ENCODE results near the gene ALAD. TPM values are rescaled to one million over a fixed set of nuclear protein-coding genes. Genes with fewer than 3 reads are reported as not detected.

Gene ALAD
- total and polyA plus RNA-seq, 2 of the 8 experiments (the other 6 are each of a cell fraction or from before 2014, with no cell fraction given) = 8.2 to 15.3 TPM

DNA sequence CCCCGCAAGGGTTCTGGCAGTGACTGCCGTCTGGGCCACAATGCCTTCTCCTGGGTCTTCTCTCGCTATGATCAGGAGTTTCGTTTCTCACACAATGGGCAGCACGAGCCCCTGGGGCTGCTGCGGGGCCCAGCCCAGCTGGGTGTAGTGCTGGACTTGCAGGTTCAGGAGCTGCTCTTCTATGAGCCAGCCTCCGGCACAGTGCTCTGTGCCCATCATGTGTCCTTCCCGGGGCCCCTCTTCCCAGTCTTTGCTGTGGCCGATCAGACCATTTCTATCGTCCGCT is 31.3 kb downstream of the ALAD start:
- POLR2A ChIA-PET (ENCODE audit: partially characterized antibody) = interaction anchor here (1.5 to 2.8 kb wide), 2 partner anchors 19 to 40 kb away, joined by 6 to 11 read pairs; partner anchors contain the start of genes BSPRY, C9orf43 and POLE3
- no peak overlapping the region for H4K91ac ChIP-seq (replicated peaks; ENCODE audit: insufficient read length, low read length)
- TF ChIP-seq TAF7 (optimal IDR thresholded peaks at IDR 0.05; ENCODE audit: borderline replicate concordance, low read depth, low read length) (no peak), NRF1 (IDR thresholded peaks at IDR 0.05; ENCODE audit: low read depth, low read length) (no peak), POLR2AphosphoS5 (IDR thresholded peaks at IDR 0.05; ENCODE audit: low read depth, low read length) (no peak), BCL11A (IDR thresholded peaks at IDR 0.05; ENCODE audit: low read depth in 2 of 2, low read length in 2 of 2) (no peak), EZH2 (IDR thresholded peaks at IDR 0.05; ENCODE audit: low read depth, low read length, severe bottlenecking) (no peak), POU5F1 (IDR thresholded peaks at IDR 0.05; ENCODE audit: low read depth, low read length) (no peak), MAFK (IDR thresholded peaks at IDR 0.05; ENCODE audit: low read depth, low read length) (no peak), CHD1 (IDR thresholded peaks at IDR 0.05; ENCODE audit: low read depth, low read length) (no peak)
- TF ChIP-seq, protein P1, sequence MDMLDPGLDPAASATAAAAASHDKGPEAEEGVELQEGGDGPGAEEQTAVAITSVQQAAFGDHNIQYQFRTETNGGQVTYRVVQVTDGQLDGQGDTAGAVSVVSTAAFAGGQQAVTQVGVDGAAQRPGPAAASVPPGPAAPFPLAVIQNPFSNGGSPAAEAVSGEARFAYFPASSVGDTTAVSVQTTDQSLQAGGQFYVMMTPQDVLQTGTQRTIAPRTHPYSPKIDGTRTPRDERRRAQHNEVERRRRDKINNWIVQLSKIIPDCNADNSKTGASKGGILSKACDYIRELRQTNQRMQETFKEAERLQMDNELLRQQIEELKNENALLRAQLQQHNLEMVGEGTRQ (IDR thresholded peaks at IDR 0.05; ENCODE audit: low read length) = no peak
- TF ChIP-seq, protein P2, sequence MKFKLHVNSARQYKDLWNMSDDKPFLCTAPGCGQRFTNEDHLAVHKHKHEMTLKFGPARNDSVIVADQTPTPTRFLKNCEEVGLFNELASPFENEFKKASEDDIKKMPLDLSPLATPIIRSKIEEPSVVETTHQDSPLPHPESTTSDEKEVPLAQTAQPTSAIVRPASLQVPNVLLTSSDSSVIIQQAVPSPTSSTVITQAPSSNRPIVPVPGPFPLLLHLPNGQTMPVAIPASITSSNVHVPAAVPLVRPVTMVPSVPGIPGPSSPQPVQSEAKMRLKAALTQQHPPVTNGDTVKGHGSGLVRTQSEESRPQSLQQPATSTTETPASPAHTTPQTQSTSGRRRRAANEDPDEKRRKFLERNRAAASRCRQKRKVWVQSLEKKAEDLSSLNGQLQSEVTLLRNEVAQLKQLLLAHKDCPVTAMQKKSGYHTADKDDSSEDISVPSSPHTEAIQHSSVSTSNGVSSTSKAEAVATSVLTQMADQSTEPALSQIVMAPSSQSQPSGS (IDR thresholded peaks at IDR 0.05; ENCODE audit: low read length) = no peak
- TF ChIP-seq, protein P3, sequence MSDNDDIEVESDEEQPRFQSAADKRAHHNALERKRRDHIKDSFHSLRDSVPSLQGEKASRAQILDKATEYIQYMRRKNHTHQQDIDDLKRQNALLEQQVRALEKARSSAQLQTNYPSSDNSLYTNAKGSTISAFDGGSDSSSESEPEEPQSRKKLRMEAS (IDR thresholded peaks at IDR 0.05) = no peak

More for the DNA sequence above, 31.3 kb downstream of the ALAD start:
- no peak overlapping the region for H2AFZ ChIP-seq (ENCODE audit: low read length)
- H2BK12ac ChIP-seq (ENCODE audit: low read depth, low read length) = no peak overlapping the region
- no peak overlapping the region for H3K9ac ChIP-seq (replicated peaks in 1 of 4; ENCODE audit: extremely low read depth in 1 of 4, low read depth in 3 of 4, low read length in 3 of 4)
- no peak overlapping the region for H3K4me2 ChIP-seq (ENCODE audit: insufficient read depth in 1 of 2, low read depth in 2 of 2, low read length in 2 of 2)
- H3K4ac ChIP-seq (replicated peaks; ENCODE audit: insufficient read length, low read depth, low read length) = no peak overlapping the region
- 94% methylated on average over 10 of the region's 11 CpGs; no CpG with 5 or more reads in 1 of the 2 experiments for WGBS, 2 experiments (ENCODE audit: extremely low coverage in 1 of 2, insufficient coverage in 1 of 2, insufficient read length in 1 of 2, insufficient replicate concordance in 2 of 2, low coverage in 1 of 2, low lambda C conversion rate in 2 of 2, missing lambda C conversion rate in 1 of 2)
- H2AK5ac ChIP-seq (ENCODE audit: low read depth, low read length) = no peak overlapping the region
- no peaks in the 10 kb centered on the region for H3K27me3 ChIP-seq (replicated peaks in 1 of 4; ENCODE audit: control insufficient read depth in 3 of 4, extremely low read depth in 1 of 4, insufficient read depth in 3 of 4, low read length in 3 of 4)
- H3K36me3 ChIP-seq (ENCODE audit: control insufficient read depth in 2 of 4, insufficient read depth in 4 of 4, low read length in 3 of 4) = peaks cover 0 to 19% (median 2%) of the 10 kb centered on the region in 4 experiments; a peak in 4 of 8 replicates
- 0 out of 2 replicates have a peak overlapping the region, but pooled peaks have one; percentile 8 for H4K8ac ChIP-seq (ENCODE audit: extremely low read depth, insufficient read depth, low read length)
- H3K23ac ChIP-seq (ENCODE audit: insufficient read length) = no peak overlapping the region
- H3K4me1 ChIP-seq (replicated peaks in 1 of 4; ENCODE audit: control insufficient read depth in 3 of 4, insufficient read depth in 4 of 4, low read length in 3 of 4) = peaks cover 0 to 5% (median 2%) of the 10 kb centered on the region in 4 experiments; a peak in 3 of 7 replicates
- no peak overlapping the region for H2BK5ac ChIP-seq (ENCODE audit: low read depth, low read length)
- H2BK120ac ChIP-seq (replicated peaks; ENCODE audit: low read depth, low read length) = no peak overlapping the region
- no peak overlapping the region for H3K4me3 ChIP-seq (ENCODE audit: extremely low read depth in 1 of 4, insufficient read depth in 2 of 4, low read depth in 3 of 4, low read length in 4 of 4)
- no peaks in the 10 kb centered on the region for H3K79me2 ChIP-seq (ENCODE audit: control insufficient read depth in 1 of 2, insufficient read depth in 2 of 2, low read length in 2 of 2)
- H3K27ac ChIP-seq (ENCODE audit: low read depth, low read length) = no peak overlapping the region
- H2BK20ac ChIP-seq (ENCODE audit: low read length) = no peak overlapping the region
- no peaks in the 10 kb centered on the region for H3K79me1 ChIP-seq (ENCODE audit: low read depth, low read length)
- CTCF ChIA-PET (ENCODE audit: partially characterized antibody) = interaction anchor here (1.7 kb wide), 1 partner anchor 59 kb away, joined by 4 read pairs; no protein-coding TSS in a partner anchor
- H2BK15ac ChIP-seq (ENCODE audit: low read length) = no peak overlapping the region
- DNase-seq (ENCODE audit: low read depth in 1 of 2, low spot score in 2 of 2) = no peak
- H3K9me3 ChIP-seq (ENCODE audit: insufficient read depth in 2 of 2, low read depth in 1 of 2, low read length in 1 of 2) = no peaks in the 10 kb centered on the region
- H4K20me1 ChIP-seq (replicated peaks in 1 of 2; ENCODE audit: control insufficient read depth in 1 of 2, insufficient read depth in 2 of 2, low read length in 2 of 2) = peaks cover 0 to 2% of the 10 kb centered on the region in 2 experiments
- no peaks in the 10 kb centered on the region for H3K23me2 ChIP-seq (ENCODE audit: low read depth, low read length)
- FAIRE-seq = no peak
- no peak overlapping the region for H3K14ac ChIP-seq (ENCODE audit: insufficient read length)
- no peak overlapping the region for H3K56ac ChIP-seq (replicated peaks; ENCODE audit: insufficient read length, low read depth, low read length)
- H3K18ac ChIP-seq (ENCODE audit: extremely low read depth, low read length) = no peak overlapping the region
- no peak overlapping the region for H4K5ac ChIP-seq (ENCODE audit: insufficient read length, low read depth, low read length)

Data from H1 (cell line).